H1 (cell line): ENCODE results near the gene DENND2C. TPM values are rescaled to one million over a fixed set of nuclear protein-coding genes. Genes with fewer than 3 reads are reported as not detected.

Source experiments
- CTCF ChIA-PET: fragments of 300-600 bp; sonication (Branson Sonifier 250); formaldehyde crosslinking; loops from one replicate; lab custom pipeline; 2021; ENCODE audit not compliant: partially characterized antibody; lab: Charles Lee
- POLR2A ChIA-PET: fragments of 300-600 bp; sonication (Branson Sonifier 250); formaldehyde crosslinking; loops from one replicate; lab custom pipeline; 2021; ENCODE audit warnings: inconsistent platforms; ENCODE audit not compliant: partially characterized antibody; lab: Charles Lee
- DNase-seq, 2 experiments: peaks; one replicate each; pipeline versions ENCODE4 v3.0.0 to v3.0.0-alpha.2; 2010 to 2022; ENCODE audit warnings: low spot score in 2 of 2, low read depth in 1 of 2, mixed read lengths in 1 of 2
- FAIRE-seq: peaks from 2 replicates; lab custom pipeline; 2011; peaks lifted over from hg19 to GRCh38; lab: Jason Lieb, UNC
- H2AFZ ChIP-seq: 2 replicates; pipeline ENCODE4 v1.8.1; 2012; ENCODE audit warnings: low read length, inconsistent platforms
- H2AK5ac ChIP-seq: 2 replicates; pipeline ENCODE4 v1.6.1; 2013; ENCODE audit warnings: low read depth, low read length
- H2BK120ac ChIP-seq: replicated peaks from 2 replicates; pipeline ENCODE3; 2013; ENCODE audit warnings: low read depth, low read length, inconsistent platforms
- H2BK12ac ChIP-seq: 2 replicates; pipeline ENCODE4 v1.6.1; 2013; ENCODE audit warnings: low read depth, low read length
- H2BK15ac ChIP-seq: 2 replicates; pipeline ENCODE4 v1.6.1; 2013; ENCODE audit warnings: low read length
- H2BK20ac ChIP-seq: 2 replicates; pipeline ENCODE4 v1.6.1; 2013; ENCODE audit warnings: low read length
- H2BK5ac ChIP-seq: 2 replicates; pipeline ENCODE4 v1.6.1; 2013; ENCODE audit warnings: low read depth, low read length
- H3K14ac ChIP-seq: 2 replicates; pipeline ENCODE4 v1.6.1; 2013; ENCODE audit warnings: inconsistent platforms; ENCODE audit not compliant: insufficient read length
- H3K18ac ChIP-seq: 2 replicates; pipeline ENCODE4 v1.6.1; 2013; ENCODE audit warnings: low read length; ENCODE audit errors: extremely low read depth
- H3K23ac ChIP-seq: 2 replicates; pipeline ENCODE4 v1.6.1; 2013; ENCODE audit warnings: inconsistent platforms; ENCODE audit not compliant: insufficient read length
- H3K23me2 ChIP-seq: 2 replicates; pipeline ENCODE4 v1.6.1; 2013; ENCODE audit warnings: low read depth, low read length
- H3K27ac ChIP-seq: 2 replicates; pipeline ENCODE4 v1.6.1; 2011; ENCODE audit warnings: low read depth, low read length, inconsistent platforms
- H3K27me3 ChIP-seq, 4 experiments: replicated peaks in 1 of 4; 1 replicate in 1 of 4; 2 replicates in 3 of 4; pipeline versions ENCODE4 v1.6.1 to v1.8.1; 2011 to 2013; ENCODE audit warnings: low read length in 3 of 4, mild to moderate bottlenecking in 3 of 4, inconsistent platforms in 2 of 4, mixed read lengths in 2 of 4, moderate library complexity in 1 of 4; ENCODE audit not compliant: control insufficient read depth in 3 of 4, insufficient read depth in 3 of 4; ENCODE audit errors: extremely low read depth in 1 of 4
- H3K36me3 ChIP-seq, 4 experiments: 2 replicates each; pipeline versions ENCODE4 v1.6.1 to v1.8.1; 2011 to 2013; ENCODE audit warnings: mild to moderate bottlenecking in 4 of 4, low read length in 3 of 4, moderate library complexity in 2 of 4, control low read depth in 1 of 4, inconsistent platforms in 1 of 4; ENCODE audit not compliant: insufficient read depth in 4 of 4, control insufficient read depth in 2 of 4
- H3K4ac ChIP-seq: replicated peaks from 2 replicates; pipeline ENCODE3; 2013; ENCODE audit warnings: low read length, low read depth, mixed read lengths, inconsistent platforms; ENCODE audit not compliant: insufficient read length
- H3K4me1 ChIP-seq, 4 experiments: replicated peaks in 1 of 4; 1 replicate in 1 of 4; 2 replicates in 3 of 4; pipeline versions ENCODE4 v1.6.1 to v1.8.1; 2011 to 2013; ENCODE audit warnings: low read length in 3 of 4, inconsistent platforms in 2 of 4, mixed read lengths in 1 of 4; ENCODE audit not compliant: insufficient read depth in 4 of 4, control insufficient read depth in 3 of 4
- H3K4me2 ChIP-seq, 2 experiments: 2 replicates each; pipeline versions ENCODE4 v1.6.1 to v1.8.1; 2011 to 2013; ENCODE audit warnings: low read depth in 2 of 2, low read length in 2 of 2, control low read depth in 1 of 2, inconsistent platforms in 1 of 2, mild to moderate bottlenecking in 1 of 2; ENCODE audit not compliant: insufficient read depth in 1 of 2
- H3K4me3 ChIP-seq, 4 experiments: fragments of 200-600, 300-600 bp in 1 of 4; sonication (generic), shearing (Covaris generic), sonication (Bioruptor Twin) in 1 of 4; 2 replicates each; pipeline versions ENCODE4 v1.5.1 to v1.8.1; 2011 to 2016; ENCODE audit warnings: low read length in 4 of 4, low read depth in 3 of 4, control low read depth in 2 of 4, inconsistent platforms in 2 of 4, mild to moderate bottlenecking in 2 of 4, mixed read lengths in 1 of 4, moderate library complexity in 1 of 4; ENCODE audit not compliant: insufficient read depth in 2 of 4; ENCODE audit errors: extremely low read depth in 1 of 4
- H3K56ac ChIP-seq: replicated peaks from 2 replicates; pipeline ENCODE3; 2013; ENCODE audit warnings: low read depth, mild to moderate bottlenecking, mixed read lengths, low read length, inconsistent platforms; ENCODE audit not compliant: insufficient read length
- H3K79me1 ChIP-seq: 2 replicates; pipeline ENCODE4 v1.6.1; 2013; ENCODE audit warnings: low read depth, low read length, control low read depth
- H3K79me2 ChIP-seq, 2 experiments: 2 replicates each; pipeline versions ENCODE4 v1.6.1 to v1.8.1; 2012 to 2013; ENCODE audit warnings: low read length in 2 of 2, mild to moderate bottlenecking in 2 of 2, inconsistent platforms in 1 of 2; ENCODE audit not compliant: insufficient read depth in 2 of 2, control insufficient read depth in 1 of 2
- H3K9ac ChIP-seq, 4 experiments: replicated peaks in 1 of 4; 1 replicate in 1 of 4; 2 replicates in 3 of 4; pipeline versions ENCODE4 v1.6.1 to v1.8.1; 2011 to 2013; ENCODE audit warnings: low read depth in 3 of 4, low read length in 3 of 4, control low read depth in 2 of 4, mild to moderate bottlenecking in 2 of 4, moderate library complexity in 2 of 4, inconsistent platforms in 1 of 4; ENCODE audit errors: extremely low read depth in 1 of 4
- H3K9me3 ChIP-seq, 2 experiments: 2 replicates each; pipeline versions ENCODE4 v1.6.1 to v1.8.1; 2012 to 2013; ENCODE audit warnings: mild to moderate bottlenecking in 2 of 2, moderate library complexity in 2 of 2, control low read depth in 1 of 2, inconsistent platforms in 1 of 2, low read depth in 1 of 2, low read length in 1 of 2, mixed read lengths in 1 of 2; ENCODE audit not compliant: insufficient read depth in 2 of 2
- H4K20me1 ChIP-seq, 2 experiments: replicated peaks in 1 of 2; 2 replicates each; pipeline versions ENCODE3 to v1.8.1; 2011 to 2013; ENCODE audit warnings: inconsistent platforms in 2 of 2, low read length in 2 of 2, mild to moderate bottlenecking in 1 of 2; ENCODE audit not compliant: insufficient read depth in 2 of 2, control insufficient read depth in 1 of 2
- H4K5ac ChIP-seq: 2 replicates; pipeline ENCODE4 v1.6.1; 2013; ENCODE audit warnings: low read length, low read depth, mixed read lengths, inconsistent platforms; ENCODE audit not compliant: insufficient read length
- H4K8ac ChIP-seq: 2 replicates; pipeline ENCODE4 v1.8.0; 2013; ENCODE audit warnings: mild to moderate bottlenecking, moderate library complexity, low read length, inconsistent platforms; ENCODE audit not compliant: insufficient read depth; ENCODE audit errors: extremely low read depth
- H4K91ac ChIP-seq: replicated peaks from 2 replicates; pipeline ENCODE3; 2013; ENCODE audit warnings: low read length, mixed read lengths, inconsistent platforms; ENCODE audit not compliant: insufficient read length
- BACH1 ChIP-seq: IDR thresholded peaks from 2 replicates; pipeline ENCODE4 v1.6.1; 2012; ENCODE audit warnings: low read length, improper control_type of control experiment
- CBX5 ChIP-seq: fragments of 300-800, 300-1000 bp; sonication (generic); IDR thresholded peaks from 2 replicates; pipeline ENCODE4 v1.7.1; 2016; ENCODE audit warnings: antibody characterized with exemption, low read length, low read depth
- NANOG ChIP-seq: IDR thresholded peaks from 2 replicates; pipeline ENCODE4 v1.6.1; 2011; ENCODE audit warnings: low read length, low read depth, mild to moderate bottlenecking, inconsistent platforms; ENCODE audit not compliant: insufficient read depth, poor library complexity, severe bottlenecking
- WGBS, 2 experiments: shearing (Covaris generic) in 1 of 2; methylation state at CpG; one replicate each; pipeline versions ENCODE4 v1.1.6 to v1.1.7; 2013 to 2015; ENCODE audit warnings: low lambda C conversion rate in 2 of 2, mixed read lengths in 2 of 2, inconsistent platforms in 1 of 2, low coverage in 1 of 2, missing lambda C conversion rate in 1 of 2; ENCODE audit not compliant: insufficient replicate concordance in 2 of 2, insufficient coverage in 1 of 2, insufficient read length in 1 of 2; ENCODE audit errors: extremely low coverage in 1 of 2, missing lambda C conversion rate in 1 of 2; 5-methylcytosine and 5-hydroxymethylcytosine counted together
- polyA plus RNA-seq, 7 experiments: library from polyadenylated mRNA; depleted of rRNA in 3 of 7; stranded (reverse) in 5 of 7; unstranded in 2 of 7; fragments of >200 nt in 5 of 7; fragments of 200-250 nt in 2 of 7; gene quantifications; 1 replicate in 5 of 7; 2 replicates in 1 of 7; 4 replicates in 1 of 7; pipeline versions ENCODE4 v1.2.1 to v1.2.3, GENCODE V29; 2011 to 2013; ENCODE audit warnings: missing spikeins in 2 of 7, mixed read lengths in 2 of 7
- total RNA-seq: library from RNA; stranded (reverse); fragmentation: NEBNext Ultra II Directional; extraction: Animal tissue kit (Norgen Biotek cat#: 25700); gene quantifications from 2 replicates; pipeline ENCODE4 v1.2.1, GENCODE V29; 2021

The DENND2C gene
- total and polyA plus RNA-seq, 2 of the 8 experiments (the other 6 are each of a cell fraction or from before 2014, with no cell fraction given): 1.8 to 5.5 TPM

GRCh38 chr1:114540272-114540671 lies 129.6 kb downstream of the DENND2C start:
- no peak overlapping the region for H3K4me2 ChIP-seq
- H3K4me3 ChIP-seq: no peak overlapping the region
- H3K9ac ChIP-seq: no peak overlapping the region
- no peak overlapping the region for H4K8ac ChIP-seq
- H3K18ac ChIP-seq: no peak overlapping the region
- no peaks in the 10 kb centered on the region for H3K27me3 ChIP-seq
- no peak overlapping the region for H2BK5ac ChIP-seq
- H2BK20ac ChIP-seq: no peak overlapping the region
- H3K79me1 ChIP-seq: no peaks in the 10 kb centered on the region
- H3K27ac ChIP-seq: no peak overlapping the region
- no peaks in the 10 kb centered on the region for H3K79me2 ChIP-seq
- H2BK120ac ChIP-seq: no peak overlapping the region
- H2AFZ ChIP-seq: no peak overlapping the region
- ChIA-PET POLR2A (no interaction called here), CTCF (no interaction called here)
- WGBS, 2 experiments: 85% methylated on average over 3 of the region's 3 CpGs; no CpG with 5 or more reads in 1 of the 2 experiments
- H3K23me2 ChIP-seq: no peaks in the 10 kb centered on the region
- H3K23ac ChIP-seq: no peak overlapping the region
- no peak overlapping the region for H4K5ac ChIP-seq
- H3K4me1 ChIP-seq: no peaks in the 10 kb centered on the region
- DNase-seq: no peak
- H2BK12ac ChIP-seq: no peak overlapping the region
- H3K9me3 ChIP-seq: no peaks in the 10 kb centered on the region
- no peak overlapping the region for H4K91ac ChIP-seq
- H4K20me1 ChIP-seq: no peaks in the 10 kb centered on the region
- H2AK5ac ChIP-seq: no peak overlapping the region
- H3K56ac ChIP-seq: no peak overlapping the region
- no peak overlapping the region for H2BK15ac ChIP-seq
- no peak for FAIRE-seq
- no peak overlapping the region for H3K4ac ChIP-seq
- H3K36me3 ChIP-seq: no peaks in the 10 kb centered on the region
- H3K14ac ChIP-seq: no peak overlapping the region
- no peak for TF ChIP-seq BACH1
- TF ChIP-seq CBX5: no peak
- no peak for TF ChIP-seq NANOG
